HG02623 (cell line): ENCODE data around the gene PALD1.

Experiments used
- ATAC-seq: cut with Tn5 transposase; IDR thresholded peaks from one replicate; pipeline ENCODE4 v1.9.1; 2021; ENCODE audit warnings: moderate library complexity; ENCODE audit not compliant: unreplicated experiment

Gene PALD1

DNA sequence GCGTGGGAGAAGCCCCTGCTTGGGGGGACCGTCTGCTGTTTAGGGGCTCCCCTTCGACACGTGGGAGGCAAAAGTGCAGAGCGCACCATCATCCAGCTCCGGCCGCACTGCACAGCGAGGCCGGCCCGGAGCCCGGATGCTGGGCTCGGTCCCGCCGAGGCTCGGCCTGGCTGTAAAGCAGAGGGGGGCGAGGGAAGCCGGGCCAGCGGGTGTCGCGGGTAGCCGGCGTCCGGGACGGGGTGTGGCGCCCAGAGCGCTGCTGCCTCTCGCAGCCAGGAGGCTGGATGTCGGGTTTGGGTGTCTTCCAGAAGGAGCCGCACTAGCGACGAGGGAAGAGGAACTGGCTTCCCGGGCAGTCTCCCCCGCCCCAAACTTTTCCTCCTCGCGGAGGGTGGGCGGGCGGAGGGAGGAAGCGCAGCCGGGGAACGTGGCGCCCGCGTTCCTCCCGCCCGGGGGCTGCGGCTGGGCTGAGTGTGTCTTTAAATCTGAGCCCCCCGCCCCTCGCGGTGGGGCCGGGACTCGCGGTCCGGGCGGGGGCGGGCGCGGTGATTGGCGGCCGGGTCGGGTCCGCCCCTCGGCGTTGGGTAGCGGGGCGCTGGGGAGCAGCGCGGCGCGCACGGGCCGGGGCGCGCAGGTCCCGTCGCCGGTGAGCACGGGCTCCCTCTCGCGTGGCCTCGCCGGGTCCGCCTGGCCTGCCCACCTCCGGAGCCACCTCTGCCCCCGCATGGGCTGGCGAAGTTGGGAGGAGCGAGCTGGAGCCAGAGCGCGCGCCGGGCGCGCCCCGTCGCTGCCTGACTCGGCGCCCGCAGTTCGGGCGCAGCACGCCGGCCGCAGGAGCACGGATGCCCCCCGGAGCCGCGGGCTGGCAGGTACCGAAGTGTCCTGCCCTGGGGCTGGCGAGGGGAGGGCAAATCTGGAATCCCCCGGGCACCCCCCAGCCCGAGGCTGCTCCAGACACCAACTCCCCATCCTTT lies at the start of gene PALD1:
Gene PALD1, plus strand, starts transcription at position 577 of the 974 bp plus-strand sequence. CDS start 47,185 bp downstream, outside the sequence.
- ATAC-seq = no peak

DNA sequence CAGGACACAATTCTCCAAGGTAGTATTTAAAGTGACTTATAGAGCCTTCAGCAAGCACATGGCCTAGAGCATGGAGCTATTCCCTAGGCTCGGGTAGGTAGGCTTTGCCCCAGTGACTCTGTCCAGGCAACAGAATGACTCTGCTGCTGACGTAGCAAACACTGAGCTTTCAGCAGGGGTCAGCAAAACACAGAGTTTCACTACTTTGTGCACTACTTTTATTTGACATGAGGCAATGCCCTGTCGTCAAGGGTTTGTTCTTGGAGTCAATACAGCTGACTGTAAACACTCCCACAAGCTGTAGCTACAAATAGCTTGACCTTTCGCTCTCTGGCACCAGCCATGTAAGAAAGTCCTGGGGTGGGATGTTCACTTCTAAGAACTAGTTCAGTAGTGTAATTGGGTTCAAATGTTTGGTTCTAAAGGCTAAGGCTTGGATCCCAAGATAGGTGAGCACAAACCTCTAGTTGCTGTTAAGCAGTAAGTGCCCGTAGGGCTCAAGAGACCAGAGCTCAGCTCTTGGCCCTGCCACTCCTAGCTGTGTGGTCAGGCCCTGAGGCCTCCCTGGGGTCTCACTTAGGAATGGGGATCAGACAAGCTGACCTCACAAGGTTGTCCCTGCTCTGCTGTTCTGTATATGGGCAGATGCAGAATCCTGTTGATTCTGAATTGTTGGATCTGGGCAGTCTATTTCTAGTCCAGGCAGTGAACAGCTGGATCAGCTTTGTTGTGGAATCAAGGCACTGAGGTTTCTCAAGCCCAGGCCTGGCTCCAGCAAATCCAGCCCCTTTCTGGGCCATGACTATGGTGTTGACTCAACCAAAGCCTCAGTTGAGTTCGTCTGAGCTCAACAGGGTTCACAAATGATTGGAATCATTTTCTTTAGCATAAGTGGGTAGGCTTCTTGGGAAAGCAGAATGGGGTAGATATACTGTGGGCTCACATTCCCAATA lies 47.8 kb upstream of the PALD1 start:
- no peak for ATAC-seq

DNA sequence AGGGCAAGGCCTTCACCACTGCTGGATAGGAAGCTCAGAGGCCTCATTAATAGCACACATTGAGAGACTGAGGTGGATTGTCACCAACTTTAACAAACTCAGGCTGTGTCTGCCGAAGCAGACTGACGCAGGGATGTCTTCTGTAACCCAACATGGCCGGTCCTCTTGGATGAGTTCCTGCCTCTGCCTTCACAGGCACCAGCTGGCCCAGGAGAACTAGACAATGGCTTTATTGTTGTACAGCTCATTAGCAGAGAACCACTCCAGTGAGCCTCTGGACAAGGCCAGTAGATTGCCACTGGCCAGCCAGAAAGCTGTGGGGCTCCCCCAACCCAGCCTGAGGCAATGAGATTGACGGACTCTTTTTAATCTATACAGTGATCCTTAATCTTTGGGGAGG lies 46.5 kb upstream of the PALD1 start:
- no peak for ATAC-seq

DNA sequence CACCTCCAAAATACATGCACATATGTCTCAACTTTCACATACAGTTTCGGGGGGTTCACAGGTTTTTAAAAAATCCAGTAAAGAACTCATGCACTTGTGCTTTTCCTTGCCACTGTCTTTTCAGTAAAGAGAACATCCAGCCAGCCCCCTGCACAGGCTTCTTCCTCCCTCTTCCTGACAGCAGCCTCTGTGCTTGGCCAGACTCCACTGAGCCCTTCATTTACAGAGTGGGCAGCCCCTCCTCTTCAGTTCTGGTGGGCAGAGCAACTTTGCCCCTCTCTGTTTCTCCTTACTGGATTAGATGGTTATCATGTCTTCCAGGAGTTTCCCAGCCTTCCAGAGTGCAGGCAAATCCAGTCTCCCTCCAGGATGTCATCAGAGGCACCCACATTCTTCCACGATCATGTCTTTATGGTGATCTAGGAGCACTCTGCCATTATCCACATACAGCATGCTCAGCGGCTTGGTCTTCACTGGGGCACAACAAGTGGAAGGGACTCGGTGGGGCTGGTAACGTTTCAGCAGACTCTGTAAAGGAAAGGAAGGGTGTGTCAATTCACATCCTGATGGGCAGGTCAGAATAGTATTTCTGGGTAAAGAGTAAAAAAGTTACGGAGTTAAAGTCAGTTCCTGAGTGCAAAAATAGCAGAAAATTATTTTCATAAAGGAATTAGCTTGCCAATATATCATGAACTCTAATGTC lies 45.9 kb upstream of the PALD1 start:
- ATAC-seq = no peak

DNA sequence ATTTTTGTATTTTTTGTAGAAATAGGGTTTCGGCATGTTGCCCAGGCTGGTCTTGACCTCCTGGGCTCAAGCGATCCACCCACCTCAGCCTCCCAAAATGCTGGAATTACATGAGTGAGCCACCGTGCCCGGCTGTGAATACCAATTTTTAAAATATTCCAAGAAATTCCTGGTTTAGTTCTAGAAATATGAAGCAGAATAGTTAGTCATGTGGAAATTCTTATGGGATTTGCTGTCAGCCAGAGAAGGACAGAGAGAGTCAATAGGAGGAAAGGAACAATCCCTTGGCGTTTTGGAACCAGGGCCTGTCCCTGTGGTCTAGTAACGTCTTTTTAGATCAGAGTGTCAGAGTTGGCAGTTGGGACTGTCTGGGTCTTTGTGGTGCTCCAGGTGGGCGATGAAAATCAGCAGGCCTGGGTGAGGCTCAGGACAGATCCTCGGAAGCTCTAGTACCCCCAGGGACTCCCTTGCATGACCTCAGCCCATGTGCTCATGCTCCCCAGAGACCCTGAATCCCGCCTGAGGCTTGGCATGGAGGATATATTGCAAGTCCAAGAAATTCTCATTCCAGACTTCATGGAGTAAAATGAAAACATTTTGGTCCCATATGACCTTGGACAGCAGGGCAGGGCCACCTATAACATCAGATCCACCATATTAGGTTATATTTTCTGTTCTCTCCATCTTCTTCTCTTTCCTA lies 44.8 kb upstream of the PALD1 start:
- no peak for ATAC-seq

DNA sequence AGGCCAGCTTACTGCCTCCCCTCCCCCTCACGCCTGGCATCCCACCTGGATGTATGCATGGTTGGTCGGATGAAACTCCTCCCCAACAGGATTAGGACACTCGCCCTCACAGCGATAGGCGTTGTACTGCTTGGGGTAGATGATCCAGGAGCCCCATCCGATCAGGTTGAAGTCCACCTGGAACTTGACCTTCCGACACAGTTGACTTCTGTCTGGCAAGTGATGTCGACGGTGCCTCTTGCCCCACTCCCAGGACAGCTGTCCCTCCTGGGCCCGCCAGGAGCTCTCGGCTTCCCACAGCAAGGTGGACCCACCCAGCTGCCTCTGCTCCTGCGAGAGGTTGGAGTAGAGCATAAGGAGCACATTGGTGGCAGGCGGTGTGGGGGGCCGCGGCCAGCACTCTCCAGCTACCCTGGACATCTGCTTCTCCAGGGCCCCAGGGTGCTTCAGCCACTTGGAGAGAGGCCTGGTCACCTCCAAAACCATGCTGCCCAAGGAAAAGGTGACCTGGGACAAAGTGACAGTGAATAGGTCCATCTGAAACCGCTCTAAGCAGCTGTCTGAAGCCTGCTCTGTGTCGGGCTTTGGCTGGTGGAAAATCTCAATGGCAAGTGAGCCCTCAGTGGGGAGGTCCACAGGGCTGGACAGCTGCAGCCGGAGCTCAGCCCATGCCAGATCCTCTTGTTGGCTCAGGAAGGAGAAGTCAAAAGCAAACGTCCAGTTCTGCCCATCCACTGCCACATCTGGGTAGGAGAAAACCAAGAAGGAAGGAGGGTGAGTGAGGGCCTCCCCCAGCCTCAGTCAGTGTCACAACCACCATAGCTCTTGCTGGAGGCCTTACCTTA lies 43.1 kb upstream of the PALD1 start:
- no peak for ATAC-seq

DNA sequence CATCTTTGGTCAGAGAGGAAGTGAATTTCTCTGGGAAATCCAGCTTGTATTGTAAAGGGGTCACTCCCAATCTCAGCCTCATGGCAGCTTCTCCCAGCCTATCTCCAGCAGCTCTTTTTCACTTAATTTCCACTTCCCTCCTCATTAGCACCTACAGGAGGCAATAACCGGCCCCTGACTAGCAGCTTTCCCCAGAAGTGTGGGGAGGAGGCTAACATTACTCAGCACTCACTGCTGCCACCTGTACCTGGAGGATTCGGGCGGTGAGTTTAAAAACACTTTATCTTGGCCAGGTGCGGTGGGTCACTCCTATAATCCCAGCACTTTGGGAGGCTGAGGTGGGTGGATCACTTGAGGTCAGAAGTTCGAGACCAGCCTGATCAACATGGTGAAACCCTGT lies 40.8 kb upstream of the PALD1 start:
- no peak for ATAC-seq

DNA sequence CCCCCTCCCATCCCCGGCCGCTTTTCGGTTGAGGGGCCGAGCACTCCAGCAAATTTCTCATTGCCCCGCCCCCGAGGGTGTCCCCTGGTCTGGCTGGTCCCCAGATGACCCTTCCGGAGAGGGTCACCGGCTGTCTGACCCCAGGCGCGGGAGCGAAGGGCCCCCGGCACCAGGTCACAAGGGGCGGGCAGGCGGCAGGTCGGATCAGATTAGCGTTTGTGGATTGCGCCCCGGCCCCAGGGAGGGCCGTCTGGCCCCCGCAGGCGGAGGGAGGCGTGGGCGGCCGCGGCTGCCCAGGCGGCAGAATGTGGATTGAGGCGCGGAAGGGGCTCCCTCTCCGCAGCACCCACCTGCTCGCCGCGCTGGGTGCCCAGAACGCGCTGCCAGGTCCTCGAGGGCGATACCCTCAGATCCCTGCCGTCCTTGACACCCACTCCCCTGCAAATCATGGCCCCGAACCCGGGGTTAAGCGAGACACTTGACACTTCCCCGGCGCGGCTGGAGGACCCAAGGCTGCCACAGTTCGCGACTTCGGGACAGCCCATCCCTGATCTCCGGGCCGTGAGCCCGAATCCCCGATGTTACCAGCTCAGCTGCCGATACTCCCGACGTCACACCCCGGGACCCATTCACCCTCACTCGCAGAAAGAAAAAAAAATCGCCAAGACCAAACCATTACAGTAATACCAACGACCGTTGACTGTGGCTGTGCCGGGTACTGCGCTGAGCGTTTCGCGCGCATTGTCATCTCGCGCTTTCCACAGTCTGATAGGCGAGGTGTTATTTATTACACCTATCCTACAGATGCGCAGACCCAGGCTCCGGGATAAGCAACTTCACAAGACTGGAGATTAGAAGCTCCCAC lies 38.0 kb upstream of the PALD1 start:
- no peak for ATAC-seq

DNA sequence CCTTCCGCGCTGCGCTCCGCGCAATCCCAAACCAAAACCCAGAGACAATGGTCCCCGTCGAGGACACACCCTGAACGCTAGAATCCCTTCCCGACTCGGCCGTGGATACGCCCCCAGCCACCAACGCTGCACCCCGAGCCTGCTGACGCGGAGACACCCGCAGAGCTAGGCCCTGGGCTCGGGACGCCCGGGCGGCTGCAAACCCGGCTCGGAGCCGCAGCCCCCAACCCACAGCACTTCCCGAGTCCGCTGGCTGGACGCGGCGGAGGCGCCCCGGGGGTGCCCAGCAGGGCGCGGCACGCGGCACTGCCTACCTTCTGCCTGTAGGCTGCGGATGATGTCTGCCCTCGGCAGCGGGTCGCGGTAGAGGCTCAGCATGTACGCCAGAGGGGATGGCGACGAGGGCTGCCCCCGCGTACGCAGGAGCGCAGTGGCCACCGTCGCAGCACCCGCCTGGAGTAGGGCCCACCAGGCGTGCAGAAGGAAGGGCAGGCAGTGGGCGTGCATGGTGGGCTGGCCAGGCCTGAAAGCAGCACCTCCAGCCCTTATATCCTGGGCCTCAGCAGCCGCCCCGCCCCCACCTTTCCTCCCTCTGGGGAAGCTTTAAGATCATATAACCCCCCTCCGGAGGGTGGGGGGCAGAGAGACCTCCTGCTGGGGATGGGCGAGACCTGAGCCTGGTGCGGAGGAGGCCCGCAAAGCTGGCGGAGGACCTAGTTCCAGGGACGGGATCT lies 37.2 kb upstream of the PALD1 start, which contains the start of gene NODAL:
Gene NODAL, minus strand, starts transcription at position 521 of the 734 bp plus-strand sequence. Its CDS starts 14 bp downstream, at position 507.
- no peak for ATAC-seq

DNA sequence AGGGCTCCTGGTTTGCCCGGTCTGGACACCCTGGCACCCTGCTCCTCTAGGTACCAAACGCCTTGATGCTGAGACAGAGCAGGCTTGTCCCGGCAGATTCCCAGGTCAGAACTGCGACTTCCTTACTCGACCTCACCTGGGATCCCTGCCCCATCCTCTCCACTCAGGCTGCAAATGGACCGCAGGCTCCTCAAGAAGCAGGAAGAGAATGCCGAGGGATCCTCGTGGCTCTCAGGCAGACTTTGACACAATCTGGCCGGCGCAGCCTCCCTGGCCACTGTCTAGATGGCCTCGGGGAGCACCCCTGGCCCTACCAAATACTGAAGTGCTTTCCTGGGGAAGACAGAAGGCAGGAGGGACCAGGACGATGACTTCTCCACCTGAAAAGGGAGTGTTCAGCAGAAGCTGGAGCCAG lies 36.7 kb upstream of the PALD1 start:
- no peak for ATAC-seq

DNA sequence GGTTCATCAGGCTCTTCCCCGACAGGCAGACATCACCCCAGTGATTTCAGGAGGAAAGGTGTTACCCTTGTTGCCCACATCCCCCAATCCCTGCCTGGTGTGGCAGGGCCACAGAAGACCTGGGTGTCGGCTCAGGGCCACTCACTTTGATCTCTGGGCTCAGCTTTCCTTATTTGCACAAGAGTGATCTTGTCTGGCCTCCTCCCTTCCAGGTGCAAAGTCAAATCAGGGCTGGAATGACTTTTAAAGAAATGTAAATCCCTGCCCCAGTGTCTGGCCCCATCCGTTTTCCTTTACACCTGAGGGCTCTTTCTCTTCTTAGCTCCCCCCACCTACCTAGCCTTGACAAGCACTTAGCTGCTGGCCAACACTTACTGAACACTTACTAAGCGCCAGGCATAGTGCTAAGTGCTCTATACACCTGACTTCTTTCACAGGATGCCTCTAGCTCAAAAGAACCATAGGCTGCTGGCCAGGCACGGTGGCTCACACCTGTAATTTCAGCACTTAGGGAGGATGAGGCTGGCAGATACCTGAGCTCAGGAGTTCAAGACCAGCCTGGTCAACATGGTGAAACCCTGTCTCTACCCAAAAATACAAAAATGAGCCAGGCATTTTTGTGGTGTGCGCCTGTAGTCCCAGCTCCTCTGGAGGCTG lies 36.1 kb upstream of the PALD1 start:
- ATAC-seq = no peak

DNA sequence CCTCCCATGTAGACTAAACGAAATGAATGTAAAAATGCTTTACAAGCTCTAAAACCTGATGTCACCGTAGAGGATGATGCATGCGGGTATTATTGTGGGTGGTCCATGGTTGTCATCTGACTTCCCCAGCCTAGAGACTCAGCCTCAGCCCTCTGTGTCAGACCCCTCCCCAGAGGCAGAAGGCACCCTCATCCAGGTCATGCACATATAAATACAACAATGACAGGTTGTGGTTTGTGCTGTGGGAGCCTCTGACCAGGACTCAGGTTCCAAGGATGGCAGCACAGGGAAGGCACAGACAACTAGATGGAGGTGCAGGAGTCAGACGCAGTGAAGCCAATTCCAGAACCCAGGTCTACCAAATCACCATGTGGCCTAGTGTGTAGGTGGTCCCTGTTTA lies 33.8 kb upstream of the PALD1 start:
- ATAC-seq = no peak

DNA sequence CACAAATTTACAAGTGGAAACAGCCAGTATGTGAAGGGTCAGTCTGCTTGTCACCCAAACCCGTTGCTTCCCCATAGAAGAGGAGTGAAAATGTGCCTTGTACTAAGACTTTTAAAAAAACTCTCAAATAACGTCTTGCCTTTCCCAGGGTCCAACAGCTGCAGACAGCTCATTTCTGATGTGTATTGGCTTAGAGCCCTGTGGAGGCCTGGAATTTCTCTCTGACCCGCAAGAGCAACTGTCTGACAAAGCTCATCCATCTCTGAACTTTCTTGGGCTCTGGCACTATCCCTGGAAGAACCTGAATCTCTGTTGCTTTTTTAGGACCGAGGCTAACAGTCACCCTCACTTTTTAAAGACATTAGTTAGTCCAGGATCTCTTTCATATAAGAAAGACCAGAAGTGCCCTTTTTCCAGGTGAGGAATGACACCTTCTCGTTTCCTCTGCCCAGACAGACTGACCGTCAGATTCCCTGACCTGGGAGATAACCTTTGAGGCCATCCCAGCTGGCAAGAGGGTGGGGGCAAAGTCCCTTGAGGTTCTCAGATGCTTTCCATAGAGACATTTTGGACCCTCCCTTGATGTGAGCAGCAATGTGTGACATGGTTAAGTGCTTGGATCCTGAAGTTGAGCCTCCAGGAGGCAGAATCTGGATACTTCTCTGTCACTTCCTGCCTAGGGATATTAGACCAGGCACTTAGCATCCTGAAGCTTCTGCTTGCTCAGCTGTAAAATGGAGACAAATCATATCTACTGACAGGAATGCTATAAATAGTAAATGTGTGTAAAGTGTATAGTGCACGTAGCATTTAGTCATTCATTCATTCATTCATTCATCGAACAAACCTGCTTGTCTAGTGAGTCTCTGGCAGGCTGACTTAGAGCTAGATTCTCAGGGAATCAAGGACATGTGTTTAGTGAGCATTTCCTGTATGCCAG lies 32.6 kb upstream of the PALD1 start:
- no peak for ATAC-seq

DNA sequence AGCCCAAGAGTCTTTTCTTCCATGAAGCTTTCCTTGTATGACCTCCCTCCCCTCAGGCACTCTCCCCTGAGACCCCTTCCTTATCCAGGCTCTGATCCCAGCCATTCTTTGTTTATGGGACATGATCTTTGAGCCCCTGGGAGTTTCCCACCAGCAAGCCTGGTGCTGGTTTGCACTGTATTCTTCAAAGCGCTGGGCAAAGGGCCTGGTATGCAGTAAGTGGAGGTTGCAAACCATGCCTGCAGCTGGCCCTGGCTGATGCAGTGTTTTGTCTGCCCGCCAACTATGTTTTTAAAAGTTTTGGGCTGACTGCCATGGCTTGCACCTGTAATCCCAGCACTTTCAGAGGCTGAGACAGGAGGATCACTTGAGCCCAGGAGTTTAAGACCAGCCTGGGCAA lies 30.3 kb upstream of the PALD1 start:
- no peak for ATAC-seq

DNA sequence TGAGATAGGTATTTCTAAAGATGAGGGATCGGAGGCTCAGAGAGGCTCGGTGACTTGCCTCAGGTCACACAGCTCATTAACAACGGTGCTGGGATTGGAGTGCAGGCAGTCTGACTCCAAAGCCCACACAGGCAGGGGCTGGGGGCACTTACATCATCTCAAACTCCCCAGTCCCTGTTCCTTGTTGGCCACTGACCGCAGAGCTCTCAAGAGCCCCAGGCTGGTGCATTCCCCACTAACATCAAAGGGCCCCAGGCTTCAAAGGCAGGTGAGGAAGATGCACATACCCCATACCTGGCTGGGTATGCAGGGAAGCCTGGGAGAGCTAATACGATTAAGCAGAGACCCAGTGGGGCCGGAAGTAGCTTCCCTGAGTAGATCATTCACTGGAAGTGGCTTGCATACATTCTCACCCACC lies 23.3 kb upstream of the PALD1 start:
- no peak for ATAC-seq

DNA sequence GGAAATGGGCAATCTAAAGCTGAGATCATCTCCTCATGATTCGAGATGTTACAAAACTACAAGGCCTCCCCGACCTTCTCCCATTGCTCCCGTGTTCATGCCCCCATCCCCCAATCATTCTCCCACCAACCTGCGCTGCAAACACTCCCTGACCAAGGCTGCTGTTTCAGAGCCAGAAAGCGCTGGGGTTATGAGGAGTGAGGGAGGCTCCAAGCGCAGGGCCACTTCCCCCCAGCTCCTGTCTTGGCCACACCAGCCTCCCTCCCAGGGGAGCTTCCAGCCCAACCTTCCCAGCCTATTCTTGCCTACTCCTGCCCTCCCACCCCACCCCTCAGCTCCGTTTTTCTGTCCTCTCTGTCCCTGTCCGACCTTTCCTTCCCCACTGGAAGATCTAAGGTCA lies 22.4 kb upstream of the PALD1 start:
- ATAC-seq = no peak
